Measurements from ENCODE around the gene PSMD9. TPM values are rescaled to one million over a fixed set of nuclear protein-coding genes. Genes with fewer than 3 reads are reported as not detected.
A peak's percentile ranks its signal among the peaks of the same experiment; 100 is the strongest.
"Not testable (repeated sequence)": the region's sequence is repeated elsewhere in the genome, so short reads cannot be mapped to it uniquely, and the experiment has no call there.

PSMD9 gene
- total and polyA plus RNA-seq, 2 experiments from 2014 or later = 110 to 132 TPM

DNA sequence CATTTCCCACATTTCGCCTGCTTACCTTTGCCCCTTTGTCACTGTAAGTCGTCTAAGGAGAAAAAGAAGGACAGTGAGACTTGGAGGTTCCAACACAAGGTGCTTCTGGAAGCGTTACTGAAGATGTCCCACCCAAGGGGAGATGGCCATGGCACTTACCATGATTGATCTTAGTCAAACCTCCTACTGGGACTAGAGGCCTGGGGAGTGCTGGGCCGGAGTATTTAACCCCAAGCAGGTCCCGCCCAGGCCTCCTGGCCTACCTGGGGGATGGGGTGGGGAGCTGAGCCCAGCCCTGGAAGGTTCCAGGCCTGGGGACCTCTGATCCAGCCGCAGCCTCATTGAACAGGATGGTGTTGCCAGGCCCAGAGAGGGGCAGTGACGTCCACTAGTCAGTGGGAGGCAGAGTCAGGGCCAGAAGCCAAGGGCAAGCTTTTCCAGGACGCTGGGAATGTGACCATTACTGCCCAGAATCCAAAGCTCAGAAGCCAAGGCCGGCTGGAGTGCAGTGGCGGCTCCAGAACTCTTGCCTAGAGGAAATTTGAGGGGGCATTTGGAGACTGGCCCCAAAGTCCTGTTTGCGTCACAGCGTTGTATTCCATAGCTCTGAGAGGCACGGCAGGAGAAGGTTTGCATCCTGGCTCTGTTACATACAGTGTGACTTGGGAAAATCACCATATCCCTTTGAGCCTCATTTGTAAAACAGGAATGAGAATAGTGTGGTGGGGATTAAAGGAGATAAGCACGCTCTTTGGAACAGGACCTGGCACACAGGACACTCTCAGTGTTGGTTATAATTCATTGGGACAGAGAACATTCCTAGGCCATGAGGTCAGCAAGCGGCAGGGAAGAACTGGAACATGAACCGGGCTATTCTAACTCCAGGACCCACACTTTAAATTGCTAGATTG lies 29.7 kb upstream of the PSMD9 start, which contains the start of gene HPD:
TSS of gene HPD (minus strand) at position 198 of the 911 bp plus-strand sequence. CDS start at position 162, 36 bp downstream.
- Histone ChIP-seq H3K4me1 (ENCODE audit: low read depth) (peaks cover 9% of the 10 kb centered on the region), H3K4me3 (no peak within 1 kb of the TSS), H3K27ac (no peak within 1 kb of the TSS), H3K9me3 (ENCODE audit: low read depth) (no peaks in the 10 kb centered on the region), H3K27me3 (no peaks in the 10 kb centered on the region), H3K36me3 (no peaks in the 10 kb centered on the region)
- TF ChIP-seq, protein P1, sequence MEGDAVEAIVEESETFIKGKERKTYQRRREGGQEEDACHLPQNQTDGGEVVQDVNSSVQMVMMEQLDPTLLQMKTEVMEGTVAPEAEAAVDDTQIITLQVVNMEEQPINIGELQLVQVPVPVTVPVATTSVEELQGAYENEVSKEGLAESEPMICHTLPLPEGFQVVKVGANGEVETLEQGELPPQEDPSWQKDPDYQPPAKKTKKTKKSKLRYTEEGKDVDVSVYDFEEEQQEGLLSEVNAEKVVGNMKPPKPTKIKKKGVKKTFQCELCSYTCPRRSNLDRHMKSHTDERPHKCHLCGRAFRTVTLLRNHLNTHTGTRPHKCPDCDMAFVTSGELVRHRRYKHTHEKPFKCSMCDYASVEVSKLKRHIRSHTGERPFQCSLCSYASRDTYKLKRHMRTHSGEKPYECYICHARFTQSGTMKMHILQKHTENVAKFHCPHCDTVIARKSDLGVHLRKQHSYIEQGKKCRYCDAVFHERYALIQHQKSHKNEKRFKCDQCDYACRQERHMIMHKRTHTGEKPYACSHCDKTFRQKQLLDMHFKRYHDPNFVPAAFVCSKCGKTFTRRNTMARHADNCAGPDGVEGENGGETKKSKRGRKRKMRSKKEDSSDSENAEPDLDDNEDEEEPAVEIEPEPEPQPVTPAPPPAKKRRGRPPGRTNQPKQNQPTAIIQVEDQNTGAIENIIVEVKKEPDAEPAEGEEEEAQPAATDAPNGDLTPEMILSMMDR (IDR thresholded peaks at IDR 0.05; ENCODE audit: low read depth, low read length) = no peak
- peak in 1 of 2 donors; percentile 93 for DNase-seq (ENCODE audit: low read depth in 1 of 2, low spot score in 1 of 2)

DNA sequence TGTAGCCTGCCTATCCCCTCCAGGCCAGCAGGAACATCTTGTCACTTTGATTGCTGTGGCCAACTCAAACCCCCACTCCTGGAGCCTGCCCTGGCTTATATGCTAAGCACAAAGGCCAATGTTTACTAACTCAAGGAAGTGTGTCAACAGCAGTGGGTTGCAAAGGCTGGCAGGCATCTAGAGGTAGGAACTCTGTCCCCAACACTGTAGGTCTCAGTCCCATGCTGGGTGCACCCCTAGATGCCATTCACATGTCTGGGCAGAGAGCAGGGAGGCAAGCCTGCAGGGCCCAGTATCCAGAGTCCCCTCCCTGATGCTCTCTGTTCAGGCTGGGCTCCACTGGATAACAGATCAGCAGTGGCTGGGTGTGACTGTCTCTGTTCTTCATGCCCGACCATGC lies 28.3 kb upstream of the PSMD9 start:
- no peak overlapping the region for H3K4me3 ChIP-seq
- H3K4me1 ChIP-seq (ENCODE audit: low read depth) = peaks cover 9% of the 10 kb centered on the region
- H3K9me3 ChIP-seq (ENCODE audit: low read depth) = no peaks in the 10 kb centered on the region
- TF ChIP-seq, protein P1 (IDR thresholded peaks at IDR 0.05; ENCODE audit: low read depth, low read length) = no peak
- H3K36me3 ChIP-seq = no peaks in the 10 kb centered on the region
- no peak overlapping the region for H3K27ac ChIP-seq
- DNase-seq (ENCODE audit: low read depth in 1 of 2, low spot score in 1 of 2) = no peak
- H3K27me3 ChIP-seq = no peaks in the 10 kb centered on the region

DNA sequence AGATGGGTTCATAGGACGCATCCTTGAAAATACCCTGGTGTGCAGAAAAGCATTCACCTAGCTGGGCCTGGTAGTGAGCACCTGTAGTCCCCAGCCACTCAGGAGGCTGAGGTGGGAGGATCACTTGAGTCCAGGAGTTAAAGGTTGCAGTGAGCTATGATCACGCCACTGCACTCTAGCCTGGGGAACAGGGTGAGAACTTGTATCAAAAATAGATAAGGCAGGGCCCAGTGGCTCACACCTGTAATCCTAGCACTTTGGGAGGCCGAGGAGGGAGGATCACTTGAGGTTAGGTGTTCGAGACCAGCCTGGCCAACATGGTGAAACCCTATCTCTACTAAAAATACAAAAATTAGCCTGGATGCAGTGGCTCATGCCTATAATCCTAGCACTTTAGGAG lies 27.9 kb upstream of the PSMD9 start:
- H3K36me3 ChIP-seq; H3K9me3 ChIP-seq (ENCODE audit: low read depth); H3K27me3 ChIP-seq; H3K4me3 ChIP-seq; H3K4me1 ChIP-seq (ENCODE audit: low read depth); H3K27ac ChIP-seq; DNase-seq (ENCODE audit: low read depth in 1 of 2, low spot score in 1 of 2): not testable (repeated sequence)

DNA sequence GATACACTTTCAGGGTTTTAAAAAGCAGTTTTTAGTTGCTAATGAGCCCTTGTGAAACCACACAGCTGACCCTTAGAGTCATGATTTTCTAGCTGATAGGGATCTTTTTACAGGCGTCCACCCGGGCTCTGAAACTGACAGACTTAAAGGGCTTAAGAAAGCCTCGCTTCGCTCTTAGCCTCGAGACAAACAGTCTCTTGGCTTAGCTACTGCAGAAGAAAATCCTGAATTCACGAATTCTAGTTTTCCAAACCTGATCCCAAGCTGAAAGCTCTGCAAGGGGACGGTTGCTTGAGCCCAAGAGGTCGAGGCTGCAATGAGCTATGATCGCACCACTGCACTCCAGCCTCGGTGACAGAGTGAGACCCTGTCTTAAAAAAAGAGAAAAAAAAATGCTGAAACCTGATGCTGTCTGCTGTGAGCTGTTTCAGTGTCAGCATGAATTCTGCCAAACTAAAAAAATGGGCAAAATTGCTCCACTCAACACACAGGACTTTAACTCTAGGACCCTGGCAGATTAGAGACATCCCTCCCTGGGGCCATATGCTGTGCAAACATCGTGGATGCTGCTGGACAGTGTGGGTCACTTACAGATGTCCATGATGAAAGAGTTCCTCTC lies 26.8 kb upstream of the PSMD9 start:
- Histone ChIP-seq H3K9me3 (ENCODE audit: low read depth) (no peaks in the 10 kb centered on the region), H3K36me3 (no peaks in the 10 kb centered on the region), H3K27ac (peak overlapping the region; percentile 60), H3K4me1 (ENCODE audit: low read depth) (peaks cover 9% of the 10 kb centered on the region), H3K4me3 (no peak overlapping the region), H3K27me3 (no peaks in the 10 kb centered on the region)
- DNase-seq (ENCODE audit: low read depth in 1 of 2, low spot score in 1 of 2) = peak in 1 of 2 donors; percentile 16
- TF ChIP-seq, protein P1 (IDR thresholded peaks at IDR 0.05; ENCODE audit: low read depth, low read length) = no peak

DNA sequence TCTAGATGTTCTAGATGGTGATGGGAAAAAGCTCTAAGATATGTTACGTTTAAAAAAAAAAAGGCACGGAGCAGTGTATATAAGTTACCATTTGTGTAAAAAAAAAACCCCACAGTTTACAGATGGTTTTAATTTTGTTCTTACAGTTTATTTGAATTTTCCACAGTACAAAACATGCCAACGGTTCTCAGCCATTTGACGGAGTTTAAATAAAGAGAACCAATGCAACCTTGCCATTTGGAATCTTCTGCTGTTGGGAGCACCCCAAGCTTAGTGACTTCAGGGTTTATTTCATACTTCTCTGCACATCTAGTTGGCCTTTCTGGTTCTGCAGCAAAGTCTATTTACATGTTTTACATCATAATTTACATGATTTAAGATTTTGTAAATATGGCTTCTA lies 22.3 kb upstream of the PSMD9 start:
- no peak for DNase-seq (ENCODE audit: low read depth in 1 of 2, low spot score in 1 of 2)
- H3K36me3 ChIP-seq = no peaks in the 10 kb centered on the region
- TF ChIP-seq, protein P1 (IDR thresholded peaks at IDR 0.05; ENCODE audit: low read depth, low read length) = no peak

DNA sequence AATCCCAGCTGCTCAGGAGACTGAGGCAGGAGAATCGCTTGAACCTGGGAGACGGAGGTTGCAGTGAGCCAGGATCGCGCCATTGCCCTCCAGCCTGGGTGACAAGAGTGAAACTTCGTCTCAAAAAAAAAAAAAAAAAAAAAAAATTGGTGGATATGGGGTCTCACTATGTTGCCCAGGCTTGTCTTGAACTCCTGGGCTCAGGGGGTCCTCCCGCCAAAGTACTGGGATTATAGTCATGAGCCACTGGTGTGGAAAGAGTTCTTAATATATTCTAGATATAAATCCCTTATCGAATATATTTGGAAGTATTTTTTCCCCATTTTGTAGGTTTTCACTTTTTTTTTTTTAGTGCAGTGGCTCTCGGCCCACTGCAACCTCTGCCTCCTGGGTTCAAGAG lies 19.4 kb upstream of the PSMD9 start:
- not testable (repeated sequence) for H3K9me3 ChIP-seq (ENCODE audit: low read depth); H3K4me1 ChIP-seq (ENCODE audit: low read depth)

More for the DNA sequence above, 22.3 kb upstream of the PSMD9 start:
- Histone ChIP-seq H3K27me3 (no peaks in the 10 kb centered on the region), H3K27ac (no peak overlapping the region), H3K9me3 (ENCODE audit: low read depth) (no peaks in the 10 kb centered on the region), H3K4me1 (ENCODE audit: low read depth) (peaks cover 8% of the 10 kb centered on the region), H3K4me3 (no peak overlapping the region)

More for the DNA sequence above, 19.4 kb upstream of the PSMD9 start:
- H3K27me3 ChIP-seq; H3K36me3 ChIP-seq; DNase-seq (ENCODE audit: low read depth in 1 of 2, low spot score in 1 of 2); H3K27ac ChIP-seq; H3K4me3 ChIP-seq: not testable (repeated sequence)
